ENCODE data around the gene PROX1. TPM values are rescaled to one million over a fixed set of nuclear protein-coding genes. Genes with fewer than 3 reads are reported as not detected.

Gene PROX1
- total RNA-seq, 2 experiments from 2014 or later: 0.03 TPM; not detected in 1

GRCh38 chr1:214029796-214030195, 42.0 kb downstream of the PROX1 start:
- Mint-ChIP-seq H3K27ac (no peak overlapping the region), H3K9me3 (no peaks in the 10 kb centered on the region), H3K36me3 (ENCODE audit: low read depth) (no peaks in the 10 kb centered on the region), H3K4me3 (no peak overlapping the region), H3K27me3 (peaks cover 38% of the 10 kb centered on the region), H3K4me1 (ENCODE audit: low read depth) (no peaks in the 10 kb centered on the region)
- H3K9me3 ChIP-seq (ENCODE audit: control insufficient read depth in 1 of 2, insufficient read depth in 1 of 2, low read length in 2 of 2): no peaks in the 10 kb centered on the region
- H3K27ac ChIP-seq (ENCODE audit: low read depth in 1 of 2, low read length in 2 of 2): no peak overlapping the region
- no peak overlapping the region for H3K4me3 ChIP-seq (ENCODE audit: low read length)
- CTCF ChIA-PET: no interaction called here
- intact Hi-C loops (cut with DNase I, micrococcal nuclease): no loop called here
- TF ChIP-seq CTCF (IDR thresholded peaks at IDR 0.05): no peak
- H3K4me1 ChIP-seq (ENCODE audit: insufficient read depth, low read length): no peaks in the 10 kb centered on the region
- no peak for DNase-seq
- peaks cover 3 to 6% of the 10 kb centered on the region in 2 experiments for H3K27me3 ChIP-seq (ENCODE audit: control insufficient read depth in 1 of 2, insufficient read depth in 2 of 2, low read length in 2 of 2)
- no peaks in the 10 kb centered on the region for H3K36me3 ChIP-seq (ENCODE audit: insufficient read depth, low read length)
- ATAC-seq (ENCODE audit: poor library complexity): no peak
- POLR2A ChIA-PET: no interaction called here

- Mint-ChIP-seq H3K27me3 (peaks cover 42% of the 10 kb centered on the region), H3K9me3 (no peaks in the 10 kb centered on the region), H3K27ac (no peak overlapping the region), H3K36me3 (ENCODE audit: low read depth) (no peaks in the 10 kb centered on the region), H3K4me3 (no peak overlapping the region), H3K4me1 (ENCODE audit: low read depth) (no peaks in the 10 kb centered on the region)
- no peaks in the 10 kb centered on the region for H3K4me1 ChIP-seq (ENCODE audit: insufficient read depth, low read length)
- no peaks in the 10 kb centered on the region for H3K9me3 ChIP-seq (ENCODE audit: control insufficient read depth in 1 of 2, insufficient read depth in 1 of 2, low read length in 2 of 2)
- TF ChIP-seq CTCF (IDR thresholded peaks at IDR 0.05): no peak
- H3K27me3 ChIP-seq (ENCODE audit: control insufficient read depth in 1 of 2, insufficient read depth in 2 of 2, low read length in 2 of 2): peaks cover 6 to 9% of the 10 kb centered on the region in 2 experiments
- CTCF ChIA-PET: no interaction called here
- ATAC-seq (ENCODE audit: poor library complexity) (no peak), DNase-seq (no peak)
- POLR2A ChIA-PET: no interaction called here
- H3K27ac ChIP-seq (ENCODE audit: low read depth in 1 of 2, low read length in 2 of 2): no peak overlapping the region
- no peak overlapping the region for H3K4me3 ChIP-seq (ENCODE audit: low read length)
- intact Hi-C loops (cut with DNase I, micrococcal nuclease): no loop called here
- H3K36me3 ChIP-seq (ENCODE audit: insufficient read depth, low read length): no peaks in the 10 kb centered on the region
These were observed 43.5 kb downstream of the PROX1 start for GRCh38 chr1:214031267-214031650.

- TF ChIP-seq CTCF (IDR thresholded peaks at IDR 0.05): no peak
- intact Hi-C loops (cut with DNase I, micrococcal nuclease): no loop called here
- H3K9me3 Mint-ChIP-seq: no peaks in the 10 kb centered on the region
- H3K36me3 ChIP-seq (ENCODE audit: insufficient read depth, low read length): no peaks in the 10 kb centered on the region
- ChIA-PET CTCF (no interaction called here), POLR2A (no interaction called here)
- H3K9me3 ChIP-seq (ENCODE audit: control insufficient read depth in 1 of 2, insufficient read depth in 1 of 2, low read length in 2 of 2): no peaks in the 10 kb centered on the region
- no peaks in the 10 kb centered on the region for H3K36me3 Mint-ChIP-seq (ENCODE audit: low read depth)
- H3K27ac ChIP-seq (ENCODE audit: low read depth in 1 of 2, low read length in 2 of 2): no peak overlapping the region
- H3K27ac Mint-ChIP-seq: no peak overlapping the region
- ATAC-seq (ENCODE audit: poor library complexity): no peak
- no peak for DNase-seq
- H3K4me1 ChIP-seq (ENCODE audit: insufficient read depth, low read length): no peaks in the 10 kb centered on the region
- peaks cover 63% of the 10 kb centered on the region for H3K27me3 Mint-ChIP-seq
- H3K4me1 Mint-ChIP-seq (ENCODE audit: low read depth): no peaks in the 10 kb centered on the region
- H3K4me3 ChIP-seq (ENCODE audit: low read length): no peak overlapping the region
- H3K4me3 Mint-ChIP-seq: no peak overlapping the region
- H3K27me3 ChIP-seq (ENCODE audit: control insufficient read depth in 1 of 2, insufficient read depth in 2 of 2, low read length in 2 of 2): peaks cover 3 to 6% of the 10 kb centered on the region in 2 experiments
These were observed 49.7 kb downstream of the PROX1 start for GRCh38 chr1:214037468-214037867.
